Fibroblast of pulmonary artery (primary cell): Measurements from ENCODE around the gene TTC28.
"Not testable (repeated sequence)": the region's sequence is repeated elsewhere in the genome, so short reads cannot be mapped to it uniquely, and the experiment has no call there.

Source experiments
- DNase-seq: peaks from one replicate; pipeline ENCODE4 v3.0.0-alpha.2; 2010; ENCODE audit warnings: low read depth
- H3K4me3 ChIP-seq: replicated peaks from 2 replicates; pipeline ENCODE4 v1.5.1; 2011; ENCODE audit warnings: low read depth, mild to moderate bottlenecking, control low read depth, low read length, moderate library complexity
- CTCF ChIP-seq: IDR thresholded peaks from 2 replicates; pipeline ENCODE4 v1.5.1; 2011; ENCODE audit warnings: mild to moderate bottlenecking, control low read depth, low read length, inconsistent platforms; ENCODE audit errors: missing control alignments

Gene TTC28

GRCh38 chr22:28091486-28091885 is 588.2 kb downstream of the TTC28 start:
- TF ChIP-seq CTCF = no peak
- H3K4me3 ChIP-seq = no peak overlapping the region

GRCh38 chr22:28089541-28089940 is 590.1 kb downstream of the TTC28 start:
- H3K4me3 ChIP-seq, DNase-seq: not testable (repeated sequence)

More at GRCh38 chr22:28091486-28091885, 588.2 kb downstream of the TTC28 start:
- DNase-seq = no peak

GRCh38 chr22:28077166-28077565 is 602.5 kb downstream of the TTC28 start:
- DNase-seq = no peak
- no peak overlapping the region for H3K4me3 ChIP-seq
- no peak for TF ChIP-seq CTCF

- no peak for TF ChIP-seq CTCF
- no peak overlapping the region for H3K4me3 ChIP-seq
- peak; percentile 84 for DNase-seq
Measured at GRCh38 chr22:28075358-28075981, 604.2 kb downstream of the TTC28 start.

- DNase-seq = no peak
- TF ChIP-seq CTCF = no peak
- H3K4me3 ChIP-seq = no peak overlapping the region
Measured at GRCh38 chr22:28074526-28074925, 605.1 kb downstream of the TTC28 start.

- DNase-seq = no peak
- no peak for TF ChIP-seq CTCF
- H3K4me3 ChIP-seq = no peak overlapping the region
Measured at GRCh38 chr22:28072066-28072465, 607.6 kb downstream of the TTC28 start.

- no peak for TF ChIP-seq CTCF
- DNase-seq = no peak
- H3K4me3 ChIP-seq = no peak overlapping the region
Measured at GRCh38 chr22:28068826-28069225, 610.8 kb downstream of the TTC28 start.
